Hepatocyte (in vitro differentiated cells): Measurements from ENCODE around the gene LRRC73.

Source experiments
- EZH2 ChIP-seq: fragments of 200-600 bp; sonication (generic); IDR thresholded peaks from 2 replicates; pipeline ENCODE4 v1.6.1; 2016; ENCODE audit warnings: antibody characterized with exemption, mild to moderate bottlenecking, borderline replicate concordance
- EZH2phosphoT487 ChIP-seq: fragments of 200-600 bp; sonication (generic); IDR thresholded peaks from one replicate; pipeline ENCODE4 v1.6.1; 2018; ENCODE audit warnings: antibody characterized with exemption, mild to moderate bottlenecking, low read depth, moderate library complexity; ENCODE audit not compliant: unreplicated experiment, severe bottlenecking
- TF ChIP-seq, protein P1 (sequence below): fragments of 200-600 bp; sonication (generic); IDR thresholded peaks from 2 replicates; pipeline ENCODE4 v1.5.1; 2016; ENCODE audit warnings: antibody characterized with exemption, mild to moderate bottlenecking; ENCODE audit not compliant: poor library complexity

DNA sequence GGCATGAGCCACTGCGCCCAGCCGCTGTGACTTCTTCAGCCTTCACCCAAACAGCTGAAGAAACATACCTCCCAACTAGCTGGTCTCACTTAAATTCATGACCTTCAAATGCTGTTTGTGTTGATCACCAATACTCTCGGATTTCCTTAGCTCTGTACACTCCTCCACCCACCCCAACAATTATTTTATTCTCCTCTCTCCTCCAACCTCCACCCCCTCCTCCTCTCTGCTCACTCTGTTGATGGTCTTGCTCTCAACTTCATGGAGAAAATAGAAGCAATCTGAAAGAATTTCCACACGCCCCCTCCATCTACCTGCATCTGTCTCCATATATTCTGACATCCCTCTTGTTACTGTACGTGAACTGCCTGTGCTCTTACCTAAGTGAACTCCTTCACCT, 48.2 kb downstream of the LRRC73 start:
- TF ChIP-seq, protein P1, sequence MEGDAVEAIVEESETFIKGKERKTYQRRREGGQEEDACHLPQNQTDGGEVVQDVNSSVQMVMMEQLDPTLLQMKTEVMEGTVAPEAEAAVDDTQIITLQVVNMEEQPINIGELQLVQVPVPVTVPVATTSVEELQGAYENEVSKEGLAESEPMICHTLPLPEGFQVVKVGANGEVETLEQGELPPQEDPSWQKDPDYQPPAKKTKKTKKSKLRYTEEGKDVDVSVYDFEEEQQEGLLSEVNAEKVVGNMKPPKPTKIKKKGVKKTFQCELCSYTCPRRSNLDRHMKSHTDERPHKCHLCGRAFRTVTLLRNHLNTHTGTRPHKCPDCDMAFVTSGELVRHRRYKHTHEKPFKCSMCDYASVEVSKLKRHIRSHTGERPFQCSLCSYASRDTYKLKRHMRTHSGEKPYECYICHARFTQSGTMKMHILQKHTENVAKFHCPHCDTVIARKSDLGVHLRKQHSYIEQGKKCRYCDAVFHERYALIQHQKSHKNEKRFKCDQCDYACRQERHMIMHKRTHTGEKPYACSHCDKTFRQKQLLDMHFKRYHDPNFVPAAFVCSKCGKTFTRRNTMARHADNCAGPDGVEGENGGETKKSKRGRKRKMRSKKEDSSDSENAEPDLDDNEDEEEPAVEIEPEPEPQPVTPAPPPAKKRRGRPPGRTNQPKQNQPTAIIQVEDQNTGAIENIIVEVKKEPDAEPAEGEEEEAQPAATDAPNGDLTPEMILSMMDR = no peak
- TF ChIP-seq EZH2phosphoT487 (no peak), EZH2 (no peak)
